ENCODE measurements around the gene CPSF3. TPM values are rescaled to one million over a fixed set of nuclear protein-coding genes. Genes with fewer than 3 reads are reported as not detected.

CPSF3 gene
- total RNA-seq, 1 experiment from 2014 or later = 68.5 TPM

GRCh38 chr2:9430316-9431293 is 7.2 kb downstream of the CPSF3 start (continued):
- TF ChIP-seq CTCF (IDR thresholded peaks at IDR 0.05 in 2 of 3, conservative IDR thresholded peaks at IDR 0.05 in 1 of 3; ENCODE audit: borderline replicate concordance in 1 of 3, insufficient read depth in 1 of 3, low read depth in 2 of 3, low read length in 2 of 3) (no peak), SRF (IDR thresholded peaks at IDR 0.05; ENCODE audit: low read depth) (no peak), ATF3 (IDR thresholded peaks at IDR 0.05) (no peak), POLR2AphosphoS5 (IDR thresholded peaks at IDR 0.05; ENCODE audit: low read depth, low read length) (no peak)

GRCh38 chr2:9434489-9434888 is 11.0 kb downstream of the CPSF3 start:
- Histone ChIP-seq H3K4me3 (replicated peaks in 1 of 2; ENCODE audit: low read depth in 1 of 2, low read length in 2 of 2) (no peak overlapping the region), H3K4me2 (ENCODE audit: low read length) (no peak overlapping the region), H2AFZ (ENCODE audit: low read depth, low read length, poor library complexity, severe bottlenecking) (no peak overlapping the region), H3K79me2 (ENCODE audit: insufficient read depth, low read length) (no peaks in the 10 kb centered on the region), H3K27me3 (ENCODE audit: insufficient read depth, low read length) (no peaks in the 10 kb centered on the region), H3K9ac (ENCODE audit: low read length) (no peak overlapping the region), H3K9me3 (ENCODE audit: control insufficient read depth in 1 of 2, insufficient read depth in 1 of 2, low read depth in 1 of 2, low read length in 2 of 2) (no peaks in the 10 kb centered on the region), H3K4me1 (ENCODE audit: control insufficient read depth in 1 of 2, insufficient read depth in 2 of 2, low read length in 2 of 2) (peaks cover 3 to 15% of the 10 kb centered on the region in 2 experiments; a peak in 3 of 4 replicates), H3K36me3 (ENCODE audit: control insufficient read depth in 1 of 2, insufficient read depth in 2 of 2, low read length in 2 of 2) (peaks cover 30 to 32% of the 10 kb centered on the region in 2 experiments; a peak in 3 of 4 replicates), H4K20me1 (ENCODE audit: insufficient read depth) (no peaks in the 10 kb centered on the region), H3K27ac (ENCODE audit: low read depth, low read length) (no peak overlapping the region), H3K9me2 (ENCODE audit: insufficient read depth) (no peaks in the 10 kb centered on the region)
- DNase-seq (ENCODE audit: low read depth, low spot score) = no peak
- CTCF ChIA-PET = no interaction called here
- no peak for ATAC-seq
- intact Hi-C loops (cut with micrococcal nuclease) = no loop called here
- RAD21 ChIA-PET (ENCODE audit: low non-redundant PET in 1 of 2, low total read pairs in 2 of 2, uncharacterized antibody in 2 of 2, unreplicated experiment in 2 of 2) = no interaction called here
- no TSS peak for BruUV-seq (replicated peaks)
- no peak for TF ChIP-seq CBX3 (IDR thresholded peaks at IDR 0.05; ENCODE audit: low read depth)
- TF ChIP-seq EGR1 (IDR thresholded peaks at IDR 0.05; ENCODE audit: low read depth) = no peak
- no peak for TF ChIP-seq REST (IDR thresholded peaks at IDR 0.05; ENCODE audit: low read depth)
- TF ChIP-seq POLR2A (IDR thresholded peaks at IDR 0.05; ENCODE audit: borderline replicate concordance, extremely low read depth, insufficient read depth, insufficient read length) = no peak
- no peak for TF ChIP-seq SIN3A (IDR thresholded peaks at IDR 0.05; ENCODE audit: low read depth)
- TF ChIP-seq POLR2AphosphoS5 (IDR thresholded peaks at IDR 0.05; ENCODE audit: low read depth, low read length) = no peak
- no peak for TF ChIP-seq ATF3 (IDR thresholded peaks at IDR 0.05)
- TF ChIP-seq MAX (IDR thresholded peaks at IDR 0.05) = no peak
- TF ChIP-seq CEBPB (IDR thresholded peaks at IDR 0.05; ENCODE audit: low read depth) = no peak
- TF ChIP-seq RAD21 (IDR thresholded peaks at IDR 0.05; ENCODE audit: low read depth) = no peak
- POLR2A ChIA-PET = no interaction called here

Data from HCT116 (cell line).